Retinal pigment epithelial cell (primary cell): Measurements from ENCODE around the gene POLN.
A peak's percentile ranks its signal among the peaks of the same experiment; 100 is the strongest.

Experiments
- DNase-seq: peaks from one replicate; pipeline ENCODE4 v3.0.0-alpha.2; 2010; ENCODE audit warnings: low read depth
- H3K4me3 ChIP-seq: 2 replicates; pipeline ENCODE4 v1.5.1; 2011; ENCODE audit warnings: mild to moderate bottlenecking, low read length, control low read depth, moderate library complexity
- TF ChIP-seq, protein P1 (sequence below): conservative IDR thresholded peaks from 2 replicates; pipeline ENCODE4 v1.5.1; 2011; ENCODE audit warnings: low read depth, low read length, control low read depth, inconsistent platforms

Gene POLN

DNA sequence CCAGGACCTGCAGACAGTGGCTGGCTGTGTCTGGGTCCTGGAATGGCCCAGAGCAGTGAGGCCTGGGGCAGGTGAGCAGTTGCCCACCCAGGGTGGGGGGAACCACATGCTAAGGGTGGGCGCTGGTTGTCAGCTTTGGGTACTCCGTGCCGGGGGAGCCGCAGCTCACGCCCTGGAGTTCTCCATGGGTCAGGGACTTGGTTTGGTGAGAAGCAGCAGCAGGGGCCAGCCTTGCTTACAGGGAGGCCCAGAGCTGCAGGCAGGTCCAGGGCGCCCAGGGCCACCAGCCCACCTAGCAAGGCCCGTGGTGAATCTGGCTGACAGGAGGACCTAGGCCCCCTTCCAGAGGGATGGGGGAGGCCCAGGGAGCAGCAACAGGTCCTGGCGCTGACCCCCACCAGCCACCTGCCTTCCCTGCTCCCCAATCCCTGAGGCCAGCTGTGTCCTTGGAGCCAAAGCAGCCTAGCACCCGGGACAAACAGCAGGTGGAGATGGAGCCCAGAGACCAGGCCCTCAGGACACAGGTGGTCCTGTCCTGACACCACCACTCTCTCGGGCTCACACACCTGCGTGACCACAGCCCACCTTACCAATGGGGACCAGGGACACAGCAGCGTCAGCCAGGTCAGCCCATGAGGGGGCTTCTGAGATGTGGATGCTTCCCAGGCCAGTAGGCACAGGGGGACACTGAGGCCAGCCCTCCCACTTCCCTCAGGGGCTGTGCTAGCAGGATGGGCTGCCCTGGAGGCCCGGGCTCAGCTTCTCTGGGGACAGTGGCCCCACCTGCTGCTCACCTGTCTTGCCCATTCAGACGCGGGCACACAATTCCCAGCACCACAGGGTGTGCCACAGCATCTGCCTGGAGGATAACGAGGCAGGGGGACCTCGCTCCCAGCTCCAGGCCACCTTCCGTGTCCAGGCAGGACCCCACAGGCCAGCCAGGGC, 16.4 kb upstream of the POLN start:
- TF ChIP-seq, protein P1, sequence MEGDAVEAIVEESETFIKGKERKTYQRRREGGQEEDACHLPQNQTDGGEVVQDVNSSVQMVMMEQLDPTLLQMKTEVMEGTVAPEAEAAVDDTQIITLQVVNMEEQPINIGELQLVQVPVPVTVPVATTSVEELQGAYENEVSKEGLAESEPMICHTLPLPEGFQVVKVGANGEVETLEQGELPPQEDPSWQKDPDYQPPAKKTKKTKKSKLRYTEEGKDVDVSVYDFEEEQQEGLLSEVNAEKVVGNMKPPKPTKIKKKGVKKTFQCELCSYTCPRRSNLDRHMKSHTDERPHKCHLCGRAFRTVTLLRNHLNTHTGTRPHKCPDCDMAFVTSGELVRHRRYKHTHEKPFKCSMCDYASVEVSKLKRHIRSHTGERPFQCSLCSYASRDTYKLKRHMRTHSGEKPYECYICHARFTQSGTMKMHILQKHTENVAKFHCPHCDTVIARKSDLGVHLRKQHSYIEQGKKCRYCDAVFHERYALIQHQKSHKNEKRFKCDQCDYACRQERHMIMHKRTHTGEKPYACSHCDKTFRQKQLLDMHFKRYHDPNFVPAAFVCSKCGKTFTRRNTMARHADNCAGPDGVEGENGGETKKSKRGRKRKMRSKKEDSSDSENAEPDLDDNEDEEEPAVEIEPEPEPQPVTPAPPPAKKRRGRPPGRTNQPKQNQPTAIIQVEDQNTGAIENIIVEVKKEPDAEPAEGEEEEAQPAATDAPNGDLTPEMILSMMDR = no peak
- no peak overlapping the region for H3K4me3 ChIP-seq
- no peak for DNase-seq

DNA sequence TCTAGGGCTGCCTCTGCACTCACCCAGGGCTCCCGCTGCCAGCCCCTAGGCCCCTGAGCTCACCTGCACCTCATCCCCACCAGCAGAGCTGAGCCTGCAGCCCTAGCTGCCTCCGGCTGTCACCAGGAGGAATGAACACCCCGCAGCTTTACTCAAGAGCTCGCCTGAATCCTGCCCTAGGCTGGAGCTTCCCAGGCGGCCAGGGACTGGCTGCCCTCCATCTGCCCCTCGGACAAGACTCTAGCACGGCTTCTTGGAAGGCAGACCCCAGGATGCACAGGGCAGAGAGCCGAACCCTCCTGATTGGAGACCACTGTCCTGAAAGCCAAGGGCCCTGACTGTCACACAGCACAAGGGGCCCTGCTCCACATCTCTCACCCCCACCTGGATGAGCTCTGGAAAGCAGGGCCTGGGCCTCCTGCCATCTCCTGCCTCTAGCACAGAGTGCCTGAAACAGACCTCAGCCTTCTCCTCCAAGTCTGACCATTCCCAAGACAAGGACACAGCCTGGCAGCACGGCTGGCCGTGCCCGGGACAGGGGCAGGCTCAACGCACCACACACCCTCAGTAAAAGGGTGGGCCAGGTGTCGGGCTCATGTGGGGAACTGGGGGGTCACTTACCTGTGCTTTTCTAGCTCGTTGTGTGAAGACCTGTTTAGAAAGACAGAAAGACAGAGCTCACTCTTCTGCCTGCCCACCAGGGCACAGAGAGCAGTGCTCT, 15.6 kb upstream of the POLN start:
- DNase-seq = no peak
- H3K4me3 ChIP-seq = no peak overlapping the region
- TF ChIP-seq, protein P1 = no peak

DNA sequence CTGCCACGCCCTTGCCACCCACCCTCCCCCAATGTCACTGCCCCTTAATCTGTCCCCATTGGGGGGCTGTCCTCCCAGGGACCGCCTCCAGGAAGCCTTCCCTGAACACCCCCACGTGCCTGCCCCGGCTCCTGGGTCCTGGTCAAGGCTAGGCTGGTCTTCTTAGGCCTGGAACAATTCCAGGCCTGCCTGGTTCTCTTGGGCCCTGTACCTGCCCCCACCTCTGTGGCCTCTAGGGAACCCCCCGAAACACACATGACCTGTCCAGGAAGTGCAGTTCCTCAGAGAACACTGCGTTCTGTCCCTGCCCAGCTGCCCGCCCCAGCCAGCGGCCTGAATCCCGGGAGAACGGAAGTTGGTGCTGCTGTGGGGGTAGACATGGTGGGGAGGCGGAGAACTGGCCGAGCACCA, 14.9 kb upstream of the POLN start:
- DNase-seq = no peak
- no peak overlapping the region for H3K4me3 ChIP-seq
- TF ChIP-seq, protein P1 = no peak

DNA sequence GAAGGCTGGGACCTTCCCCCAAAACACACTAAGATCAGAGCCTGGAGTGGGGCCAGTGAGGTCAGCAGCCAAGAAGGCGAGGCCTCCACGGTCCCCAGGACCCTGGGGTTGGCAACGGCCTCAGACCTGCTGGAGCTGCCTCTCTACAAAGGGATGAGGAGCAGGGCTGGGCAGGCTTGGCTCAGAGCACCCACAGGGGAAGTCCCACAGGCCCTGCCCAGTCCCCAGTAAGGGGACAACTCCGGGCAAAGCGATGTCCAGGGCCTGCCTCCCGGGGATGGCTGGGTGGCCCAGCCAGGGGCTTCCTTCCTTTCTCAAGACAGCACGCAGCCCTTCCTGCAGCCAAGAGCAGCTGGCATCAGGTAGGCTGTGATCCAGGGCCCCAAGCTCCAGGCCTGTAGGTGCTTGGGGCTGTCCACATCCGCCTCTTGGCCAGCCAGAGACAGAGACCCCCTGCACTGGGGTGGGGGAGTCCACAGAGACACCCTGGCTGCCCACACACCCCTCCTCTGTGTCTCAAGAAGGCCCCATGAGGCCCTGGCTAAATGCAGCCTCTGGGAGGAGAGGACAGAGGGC, 14.3 kb upstream of the POLN start:
- no peak overlapping the region for H3K4me3 ChIP-seq
- TF ChIP-seq, protein P1 = no peak
- DNase-seq = no peak

DNA sequence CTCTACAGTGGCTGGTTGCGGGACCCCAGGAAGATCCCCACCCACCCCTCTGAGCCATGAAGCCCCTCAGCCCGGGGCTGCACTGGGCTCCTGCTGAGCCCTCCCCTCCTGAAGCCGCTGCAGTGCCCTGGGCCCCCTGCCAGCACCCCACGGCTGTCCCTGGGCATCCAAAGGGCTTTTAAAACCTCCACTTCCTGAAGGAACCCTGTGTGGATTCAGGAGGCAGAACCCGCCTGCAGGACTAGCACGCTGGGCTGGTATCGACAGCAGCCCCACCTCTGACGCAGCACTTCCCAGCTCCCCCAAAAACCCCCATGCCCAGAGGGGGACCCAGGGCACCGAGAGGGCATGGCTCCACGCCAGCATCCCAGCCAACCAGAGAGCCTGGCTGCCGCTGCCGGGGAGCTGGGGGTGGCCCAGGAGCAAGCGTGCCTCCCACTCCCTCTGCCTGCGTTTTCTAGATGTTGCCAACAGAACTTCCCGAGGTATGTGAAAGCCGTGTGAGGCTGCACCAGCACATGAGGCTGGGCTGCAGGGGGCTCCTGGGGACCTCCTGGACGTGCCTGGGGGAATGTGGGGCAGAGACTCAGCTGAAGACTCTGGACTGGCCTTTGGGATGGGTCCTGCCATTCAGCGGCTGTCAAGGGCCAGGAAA, 13.7 kb upstream of the POLN start:
- TF ChIP-seq, protein P1 = peak; percentile 2
- no peak for DNase-seq
- H3K4me3 ChIP-seq = no peak overlapping the region

DNA sequence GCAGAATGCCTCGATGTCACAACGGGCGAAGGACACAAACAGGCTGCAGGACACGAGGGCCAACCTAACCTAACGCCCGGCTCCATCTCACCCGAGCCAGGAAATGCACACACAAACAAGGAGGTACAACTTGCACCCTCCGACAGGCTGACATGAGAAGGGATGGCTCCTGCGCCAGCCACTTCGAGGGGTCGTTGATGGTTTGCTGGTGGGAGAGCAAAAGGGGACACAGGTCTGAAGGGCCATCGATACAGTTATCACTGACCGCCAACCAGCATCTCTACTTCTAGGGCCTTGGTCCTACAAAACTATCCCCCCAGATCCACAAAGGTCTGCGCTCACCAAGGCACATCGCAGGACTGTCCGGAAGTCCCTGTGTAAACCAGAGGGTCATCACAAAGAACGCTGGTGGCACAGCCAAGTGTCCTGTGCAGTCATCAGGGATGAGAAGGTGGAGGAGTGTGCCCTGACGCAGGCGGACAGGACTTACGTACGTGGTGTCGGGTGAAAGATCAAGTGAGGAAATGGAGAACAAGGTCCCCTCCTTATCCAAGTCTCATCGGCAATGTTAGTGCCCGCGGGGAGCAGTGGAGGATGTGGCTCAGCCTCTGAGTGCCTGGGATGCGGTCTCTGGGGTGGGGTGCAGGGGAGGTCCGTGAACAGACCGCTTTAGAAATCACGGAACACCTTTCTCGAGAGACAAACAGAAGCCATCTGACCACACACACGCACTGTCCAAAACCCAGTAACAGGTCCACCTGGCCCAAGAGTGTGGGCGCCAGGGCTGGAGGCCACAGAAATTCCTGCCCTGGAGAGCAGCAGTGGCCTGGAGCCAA, 13.0 kb upstream of the POLN start:
- DNase-seq = no peak
- H3K4me3 ChIP-seq = no peak overlapping the region
- TF ChIP-seq, protein P1 = no peak
